Activated CD4-positive, alpha-beta T cell treated with anti-CD3 and anti-CD28 coated beads, Interleukin-2, Interleukin-6, amounts not matched to agents 100 ng/mL and 50 ng/mL, durations not matched to agents 16 hours and 8 hours (primary cell): ENCODE results near the gene KRT7.
"Not testable (repeated sequence)": the region's sequence is repeated elsewhere in the genome, so short reads cannot be mapped to it uniquely, and the experiment has no call there.

Experiments
- DNase-seq: peaks from one replicate; pipeline ENCODE4 v3.0.0-alpha.2; 2020

KRT7 gene

DNA sequence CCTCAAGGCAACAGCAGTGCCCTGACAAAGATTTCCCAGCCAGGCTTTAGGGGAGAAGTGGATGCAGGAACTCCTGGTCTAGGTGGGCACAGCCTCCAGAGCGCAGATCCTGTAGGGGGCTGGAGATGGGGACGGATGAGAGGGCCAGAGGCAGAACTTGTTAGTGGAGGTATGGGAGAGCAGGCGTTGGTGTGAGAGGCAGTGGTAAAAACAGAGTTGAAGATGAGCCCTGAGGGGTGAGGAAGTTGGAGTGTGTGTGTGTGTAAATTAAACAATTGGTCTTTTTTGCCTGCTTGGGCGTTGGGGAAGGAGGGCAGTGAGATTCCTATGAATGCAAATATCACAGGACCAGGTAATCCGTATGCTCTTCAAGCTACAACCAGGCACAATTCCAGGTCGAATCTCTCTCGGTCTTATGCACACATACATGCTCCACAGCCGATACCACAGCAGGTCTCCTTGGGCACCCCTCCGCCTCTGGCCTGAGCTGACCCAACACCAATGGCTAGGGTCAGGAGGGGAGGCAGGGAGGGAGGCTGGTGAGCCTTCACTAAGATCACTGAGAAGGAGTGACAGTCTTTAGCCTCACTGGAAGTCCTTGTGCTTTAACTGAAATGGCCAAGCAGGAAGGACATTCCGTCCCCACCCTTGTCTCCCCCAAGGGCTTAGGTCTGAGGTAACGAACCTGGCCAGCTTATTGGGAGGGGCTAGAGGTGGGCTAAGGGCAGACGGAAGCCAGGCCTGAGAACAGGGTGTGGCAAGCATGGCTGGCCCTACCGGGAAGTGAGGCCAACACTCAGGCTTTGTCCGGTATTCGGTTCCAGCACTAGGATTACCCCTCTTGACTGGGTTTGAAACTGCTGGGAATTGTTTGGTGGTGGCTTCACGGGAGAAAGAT lies 1.5 kb upstream of the KRT7 start:
- DNase-seq, result no peak

DNA sequence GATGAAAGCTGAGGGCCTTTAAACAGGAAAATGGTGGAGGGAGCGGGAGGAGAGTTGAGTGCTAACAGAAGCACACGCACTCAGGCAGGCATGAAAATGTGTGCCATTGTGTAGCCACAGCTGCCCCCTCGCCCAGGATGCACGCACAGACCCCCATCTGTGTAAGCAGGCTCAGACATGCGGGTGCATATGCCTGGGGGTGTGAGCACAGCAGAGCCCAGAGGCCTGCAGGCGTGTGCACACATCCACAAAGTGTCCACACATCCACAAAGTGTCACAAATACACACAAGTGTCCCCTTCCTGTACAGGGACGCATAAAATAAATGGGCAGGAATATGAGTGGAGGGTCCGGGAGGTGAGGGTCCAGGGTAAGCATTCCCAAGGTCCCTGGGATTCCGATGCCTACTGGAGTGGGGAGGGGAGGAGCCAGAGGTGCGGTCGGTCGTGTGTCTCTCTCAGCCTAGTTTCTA lies 805 bp upstream of the KRT7 start:
- no peak for DNase-seq

DNA sequence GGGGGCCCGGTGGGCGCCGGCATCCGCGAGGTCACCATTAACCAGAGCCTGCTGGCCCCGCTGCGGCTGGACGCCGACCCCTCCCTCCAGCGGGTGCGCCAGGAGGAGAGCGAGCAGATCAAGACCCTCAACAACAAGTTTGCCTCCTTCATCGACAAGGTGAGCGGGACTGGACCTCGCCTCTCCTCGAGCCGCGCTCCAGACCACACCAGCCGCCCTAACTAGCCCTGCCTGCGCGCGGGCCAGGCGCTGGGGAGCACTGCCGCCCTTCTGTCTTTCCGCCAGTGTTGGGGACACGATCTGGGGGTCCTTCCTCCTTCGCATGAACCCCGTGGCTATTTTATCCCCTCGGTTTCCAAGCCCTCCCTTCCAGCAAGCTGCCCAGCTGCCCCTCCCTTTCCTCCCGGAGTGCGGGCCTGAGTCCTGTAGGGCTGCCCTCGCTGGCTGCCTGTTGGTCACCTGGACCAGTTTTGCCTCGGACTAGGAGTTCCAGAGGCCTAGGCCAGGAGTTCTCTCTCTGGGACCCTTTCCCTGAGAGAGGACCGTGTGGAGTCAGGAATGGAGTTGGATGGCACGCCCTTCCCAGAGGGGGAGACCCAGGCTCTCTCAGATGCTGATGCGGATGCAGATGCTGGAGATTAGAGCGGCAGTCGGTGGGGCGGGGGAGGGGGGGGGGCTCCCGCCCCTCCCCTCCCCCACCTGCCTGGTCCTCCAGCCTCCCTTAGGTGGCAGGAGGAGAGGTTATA lies 592 bp downstream of the KRT7 start:
- no peak for DNase-seq

DNA sequence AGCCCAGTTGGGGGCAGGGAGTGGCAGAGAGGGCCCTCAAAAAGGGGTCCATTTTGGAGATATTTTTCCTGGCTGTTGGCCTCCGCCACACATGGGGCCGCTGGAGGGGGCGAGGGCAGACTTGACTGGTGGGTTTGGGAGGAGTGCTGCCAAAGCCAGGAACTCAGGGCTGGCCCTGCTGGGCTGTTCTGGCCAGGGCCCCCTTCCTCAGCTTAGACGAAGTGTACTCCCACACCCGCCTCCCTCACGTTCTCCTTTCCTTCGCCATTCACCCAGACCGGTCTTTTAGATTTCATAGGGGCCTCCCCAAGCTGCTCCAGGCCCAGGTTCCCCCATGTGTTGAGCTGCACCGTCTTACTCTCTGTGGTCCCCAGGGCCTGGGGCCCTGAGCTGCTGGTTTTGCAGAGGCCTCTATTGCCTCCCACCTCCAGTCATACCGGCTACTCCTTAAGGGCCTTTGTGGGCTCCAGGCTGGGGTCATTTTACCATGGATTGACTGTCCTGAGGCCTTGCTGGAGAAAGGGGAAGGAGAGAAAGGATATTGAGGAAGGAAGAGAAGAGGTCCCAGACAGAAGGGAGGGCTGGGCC lies 1.3 kb downstream of the KRT7 start:
- DNase-seq, result no peak

DNA sequence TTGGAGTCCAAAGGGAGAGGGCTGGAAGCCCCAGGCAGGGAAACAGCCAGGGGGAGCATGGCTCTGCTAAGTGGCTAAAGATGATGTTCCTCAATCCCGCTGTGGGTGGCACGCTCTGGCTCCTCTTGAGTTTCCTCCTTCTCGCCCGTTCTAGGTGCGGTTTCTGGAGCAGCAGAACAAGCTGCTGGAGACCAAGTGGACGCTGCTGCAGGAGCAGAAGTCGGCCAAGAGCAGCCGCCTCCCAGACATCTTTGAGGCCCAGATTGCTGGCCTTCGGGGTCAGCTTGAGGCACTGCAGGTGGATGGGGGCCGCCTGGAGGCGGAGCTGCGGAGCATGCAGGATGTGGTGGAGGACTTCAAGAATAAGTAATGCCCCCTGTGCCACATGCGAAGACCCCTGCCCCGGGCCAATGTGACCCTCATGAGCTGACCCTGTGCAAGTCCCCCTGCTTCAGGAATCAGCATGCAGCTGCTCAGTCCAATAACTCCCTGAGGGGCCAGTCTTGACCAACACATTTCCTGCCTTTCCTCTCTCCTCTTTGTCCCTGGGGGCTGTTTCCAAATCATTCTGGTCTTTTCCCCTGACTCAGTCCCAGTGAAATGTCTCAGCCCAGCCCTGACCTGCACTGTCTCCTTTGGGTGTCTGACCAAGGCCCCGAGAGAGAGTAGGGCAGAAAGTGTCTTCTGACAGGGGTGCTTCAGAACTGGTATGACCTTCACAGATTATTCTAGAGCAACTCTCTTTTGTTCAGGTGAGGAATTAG lies 2.1 kb downstream of the KRT7 start:
- DNase-seq, result no peak

DNA sequence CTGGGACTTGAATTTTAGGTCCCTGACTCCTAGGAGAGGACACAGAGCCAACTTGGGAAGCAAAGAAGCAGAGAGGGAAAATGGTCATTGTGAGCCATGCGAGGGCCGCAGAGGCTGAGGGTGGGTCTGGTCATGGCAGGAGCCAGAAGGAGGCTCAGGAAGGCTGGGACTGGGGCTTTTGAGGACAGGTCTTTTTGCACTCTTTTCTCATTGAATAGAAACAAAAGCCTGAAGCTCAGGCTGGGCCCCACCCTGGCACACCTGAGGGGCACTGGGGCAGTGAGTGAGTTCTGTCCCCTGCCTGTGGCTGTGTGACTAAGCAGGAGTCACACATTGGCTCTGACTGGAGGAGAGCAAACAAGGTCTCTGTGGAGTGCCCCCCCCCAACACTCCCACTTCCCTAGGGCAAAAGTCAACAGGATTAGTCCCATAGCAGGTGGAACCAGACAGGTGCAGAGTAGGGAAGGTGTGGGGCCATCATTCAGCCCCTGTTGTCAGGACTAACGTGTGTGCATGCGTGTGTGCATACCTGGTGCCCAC lies 2.8 kb downstream of the KRT7 start:
- DNase-seq, result no peak

DNA sequence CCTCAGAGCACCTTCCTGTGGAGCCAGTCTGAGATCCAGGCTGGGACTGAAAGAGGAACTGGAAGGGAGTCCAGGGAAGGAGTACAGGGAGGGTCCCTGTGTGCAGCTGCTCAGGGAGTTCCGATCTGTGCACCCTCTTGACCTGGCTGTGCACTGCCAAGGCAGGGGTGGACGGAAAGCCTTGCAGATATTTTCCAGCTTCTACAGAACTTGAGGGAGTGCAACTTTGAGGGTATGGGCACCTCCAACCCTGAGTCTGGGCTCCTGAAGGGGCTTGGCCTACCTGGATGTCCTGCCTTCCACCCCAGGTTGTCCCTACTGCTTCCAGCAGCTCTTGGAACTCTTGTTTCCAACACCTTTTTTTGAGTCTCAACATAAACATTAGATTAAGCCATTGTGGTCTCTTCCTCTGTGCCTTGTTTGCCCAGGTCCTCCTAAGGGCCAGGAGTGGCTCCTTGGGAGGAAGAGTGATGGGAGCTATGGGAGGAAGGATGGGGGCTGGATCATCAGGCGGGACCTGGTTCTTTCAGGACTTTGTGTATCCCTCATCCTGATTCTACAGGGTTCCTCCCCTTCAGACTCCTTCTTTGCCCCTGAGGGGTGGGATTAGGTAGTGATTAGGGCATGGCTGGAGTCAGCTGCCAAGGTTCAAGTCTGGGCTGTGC lies 3.5 kb downstream of the KRT7 start:
- DNase-seq, result no peak

DNA sequence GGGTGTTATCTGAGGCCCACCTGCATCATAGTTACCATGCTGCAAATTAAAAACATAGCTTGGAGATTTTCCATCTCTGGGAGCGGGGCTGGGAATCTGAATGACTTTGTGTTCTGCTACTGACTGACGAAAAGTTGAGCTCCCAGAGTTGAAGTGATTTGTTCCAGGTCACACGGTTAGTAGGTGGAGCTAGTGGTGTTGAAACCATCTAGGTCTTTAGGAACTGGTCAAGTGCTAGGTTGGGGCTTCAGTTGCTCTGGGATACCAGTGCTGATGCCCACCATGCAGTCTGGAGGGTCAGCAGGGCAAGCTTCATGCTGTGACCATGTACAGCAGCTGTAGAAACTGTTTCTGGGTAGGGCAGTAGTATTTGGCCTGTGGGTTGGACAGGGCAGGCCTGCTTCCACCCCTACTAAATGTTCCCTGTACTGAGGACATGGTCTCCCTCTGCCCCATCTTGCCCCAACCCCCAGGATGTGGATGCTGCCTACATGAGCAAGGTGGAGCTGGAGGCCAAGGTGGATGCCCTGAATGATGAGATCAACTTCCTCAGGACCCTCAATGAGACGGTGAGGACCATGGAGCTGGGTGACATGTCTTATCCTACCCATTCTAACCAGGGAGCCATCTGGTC lies 5.3 kb downstream of the KRT7 start:
- no peak for DNase-seq

DNA sequence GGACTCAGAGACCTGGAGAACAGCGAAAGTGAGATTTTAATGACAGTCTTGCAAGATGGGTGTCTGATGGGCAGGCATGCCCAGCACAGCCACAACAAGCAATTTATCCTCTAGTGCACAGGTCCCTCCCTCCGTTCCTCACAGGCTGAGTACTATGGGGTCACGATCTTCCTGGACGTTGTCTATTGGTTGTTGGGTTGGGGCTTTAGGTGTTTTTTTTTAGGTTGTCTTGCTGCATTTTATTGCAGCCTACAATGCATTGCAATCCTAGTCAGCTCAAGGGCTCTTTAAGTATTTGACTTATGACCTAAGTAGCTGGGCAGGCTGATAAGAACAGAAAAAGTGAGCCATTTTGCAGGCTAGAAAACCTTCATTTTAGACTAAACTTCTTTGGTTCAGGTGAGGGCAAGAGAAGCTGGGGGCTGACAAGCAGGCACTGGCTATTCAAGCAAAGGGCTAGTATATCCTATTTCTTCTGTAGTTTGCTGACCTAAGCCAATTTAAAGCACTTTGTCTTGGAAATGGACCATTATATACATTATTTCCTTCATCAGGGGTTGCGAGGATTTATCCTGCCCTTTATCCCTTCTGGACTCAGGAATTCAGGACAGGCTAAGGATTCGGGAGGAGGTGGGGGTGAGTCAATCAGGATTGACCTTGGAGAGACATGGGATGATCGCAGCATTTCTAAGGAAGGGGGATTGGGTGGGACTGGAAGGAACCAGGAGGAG lies 6.0 kb downstream of the KRT7 start:
- no peak for DNase-seq

DNA sequence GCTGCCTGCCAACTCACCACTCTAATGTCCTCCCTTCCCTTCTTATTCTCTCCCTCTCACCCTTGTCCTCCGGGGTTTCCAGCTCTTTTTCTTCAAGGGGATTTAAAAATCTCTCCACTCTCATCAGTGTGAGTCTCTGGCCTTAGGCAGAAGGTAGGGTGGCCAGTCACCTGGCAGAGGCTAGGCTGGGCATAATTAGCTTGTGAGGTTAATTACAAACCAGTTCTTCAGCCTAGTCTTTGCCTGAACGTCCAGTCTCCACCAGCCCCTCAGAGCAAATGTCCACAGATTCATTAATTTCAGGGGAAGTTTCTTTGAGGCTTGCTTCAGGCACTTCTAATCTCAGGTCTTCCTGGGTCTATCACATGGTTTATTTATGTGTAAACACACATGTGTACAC lies 6.7 kb downstream of the KRT7 start:
- DNase-seq, result no peak

DNA sequence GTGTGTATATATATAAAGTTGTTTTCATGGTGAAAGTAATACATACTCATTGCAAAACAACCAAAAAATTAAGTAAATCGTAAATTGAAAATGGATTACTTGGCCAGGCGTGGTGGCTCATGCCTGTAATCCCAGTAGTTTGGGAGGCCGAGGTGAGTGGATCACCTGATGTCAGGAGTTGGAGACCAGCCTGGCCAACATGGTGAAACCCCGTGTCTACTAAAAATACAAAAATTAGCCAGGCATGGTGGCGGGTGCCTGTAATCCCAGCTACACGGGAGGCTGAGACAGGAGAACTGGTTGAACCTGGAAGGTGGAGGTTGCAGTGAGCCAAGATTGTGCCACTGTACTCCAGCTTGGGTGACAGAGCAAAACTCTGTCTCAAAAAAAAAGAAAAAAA lies 7.2 kb downstream of the KRT7 start:
- not testable (repeated sequence) for DNase-seq

DNA sequence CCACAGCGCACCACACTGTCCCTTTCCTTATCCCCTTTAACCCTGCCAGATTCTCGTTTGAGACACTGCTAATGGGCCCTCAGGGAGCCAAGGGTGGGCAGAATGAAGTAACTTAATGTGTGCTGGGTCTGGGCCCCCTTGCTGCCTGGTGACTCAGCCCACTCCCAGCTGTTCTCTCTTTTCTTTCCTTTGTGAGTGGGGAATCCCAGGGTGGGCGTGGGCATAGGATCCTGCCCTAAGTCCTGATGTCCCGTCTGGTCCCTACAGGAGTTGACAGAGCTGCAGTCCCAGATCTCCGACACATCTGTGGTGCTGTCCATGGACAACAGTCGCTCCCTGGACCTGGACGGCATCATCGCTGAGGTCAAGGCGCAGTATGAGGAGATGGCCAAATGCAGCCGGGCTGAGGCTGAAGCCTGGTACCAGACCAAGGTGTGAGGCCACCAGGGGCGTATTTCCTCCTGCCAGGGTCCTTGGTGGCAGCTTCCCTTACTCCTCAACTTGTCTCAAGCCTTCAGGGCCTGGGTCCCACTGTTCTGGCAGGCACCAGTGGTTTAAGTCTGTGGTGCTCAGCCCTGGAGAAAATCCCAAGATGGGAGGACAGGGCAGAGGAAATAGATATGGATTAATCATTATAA lies 8.3 kb downstream of the KRT7 start:
- DNase-seq, result no peak

DNA sequence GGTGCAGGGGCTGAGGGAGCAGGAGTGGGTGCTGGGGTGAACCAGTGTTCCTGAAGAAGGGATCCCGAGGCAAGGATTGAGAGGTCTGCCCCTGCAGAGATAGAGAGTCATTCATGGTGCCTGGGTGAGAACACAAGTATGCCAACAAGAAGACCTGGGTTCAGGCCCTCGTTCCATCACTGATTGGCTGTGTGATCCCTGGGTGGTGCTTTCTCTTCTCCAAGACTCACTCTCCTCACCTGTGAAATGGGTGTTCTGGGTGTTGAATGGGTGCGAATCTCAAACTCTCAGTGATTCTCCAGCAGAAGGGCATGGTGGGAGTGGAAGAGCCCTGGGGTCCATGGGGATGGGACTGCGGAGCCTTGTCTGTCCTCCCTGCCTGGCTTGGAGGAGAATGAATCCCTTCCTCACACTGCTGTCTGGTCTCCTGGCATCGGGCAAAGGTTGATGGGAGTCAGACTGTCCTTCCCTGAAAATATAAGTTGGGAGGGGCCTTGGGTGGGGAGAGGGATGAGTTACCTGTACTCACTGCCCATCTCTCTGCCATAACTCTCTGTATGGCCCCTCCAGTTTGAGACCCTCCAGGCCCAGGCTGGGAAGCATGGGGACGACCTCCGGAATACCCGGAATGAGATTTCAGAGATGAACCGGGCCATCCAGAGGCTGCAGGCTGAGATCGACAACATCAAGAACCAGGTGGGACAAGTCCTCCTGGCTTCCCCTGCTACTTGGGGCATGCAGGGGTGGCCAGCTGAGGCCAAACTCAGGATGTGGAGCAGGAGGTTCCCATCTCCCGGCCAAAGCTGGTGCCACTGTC lies 9.6 kb downstream of the KRT7 start:
- no peak for DNase-seq

DNA sequence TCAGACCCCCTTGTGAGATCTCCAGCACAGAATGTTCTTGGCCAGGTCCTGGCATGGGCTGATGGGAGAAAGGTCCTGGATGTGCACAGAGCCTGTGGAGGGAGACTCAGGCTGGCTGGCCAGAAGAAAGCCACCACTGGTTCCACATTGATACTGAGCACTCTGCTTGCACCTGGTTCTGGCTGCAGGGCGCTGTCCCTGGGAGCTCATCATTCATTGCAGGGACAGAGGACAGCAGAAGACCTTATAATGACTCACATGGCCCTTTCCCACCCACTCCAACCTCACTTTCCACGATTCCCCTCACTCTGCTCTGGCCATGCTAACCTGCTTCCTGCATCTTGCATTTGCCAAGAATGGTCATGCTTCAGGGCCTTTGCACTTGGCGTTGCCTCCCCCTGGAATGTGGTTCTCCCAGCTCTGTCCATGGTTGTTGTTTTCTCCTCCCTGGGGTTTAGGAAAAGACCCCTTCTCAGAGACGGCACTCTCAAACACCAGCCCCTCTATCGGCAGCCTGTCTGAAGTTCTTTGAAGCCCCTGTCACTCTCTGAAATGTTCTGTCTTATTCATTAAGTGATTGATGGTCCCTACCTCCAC lies 10.3 kb downstream of the KRT7 start:
- DNase-seq, result no peak

DNA sequence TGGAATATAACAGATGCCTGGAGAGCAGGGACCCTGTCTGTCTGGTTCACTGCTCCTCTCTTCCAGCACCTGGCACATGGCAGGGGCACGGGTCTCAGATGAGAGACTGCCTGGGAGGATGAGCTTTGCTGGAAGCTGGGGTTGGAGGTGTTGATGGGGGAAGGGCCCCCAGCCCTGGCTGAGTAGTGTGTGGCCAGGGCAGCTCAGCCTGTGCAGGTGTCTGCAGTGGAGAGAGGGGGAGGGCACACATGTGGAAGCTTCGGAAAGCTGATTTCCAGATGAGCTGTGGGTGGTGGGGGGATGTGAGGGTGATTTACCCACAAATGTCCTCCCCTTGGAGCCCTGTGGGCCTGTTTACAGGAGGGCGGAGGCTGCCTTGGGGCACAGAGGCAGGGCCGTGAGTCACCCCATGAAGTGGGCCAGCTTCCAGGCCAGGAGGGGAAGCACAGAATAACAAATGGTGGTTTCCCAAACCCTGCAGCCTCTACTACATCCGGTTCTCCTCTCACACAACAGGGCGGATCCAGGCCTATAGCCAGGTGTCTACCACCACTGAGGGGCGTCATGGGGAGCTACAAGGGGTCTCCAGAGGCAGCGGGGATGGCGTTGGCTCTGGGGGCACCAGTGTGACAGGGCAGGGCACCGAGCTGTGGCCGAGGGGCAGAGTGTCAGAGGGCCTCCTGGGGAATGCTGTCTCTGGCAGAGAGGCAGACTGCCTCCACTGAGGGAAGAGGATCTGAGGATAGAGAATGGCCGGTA lies 11.0 kb downstream of the KRT7 start:
- peak; percentile 81 for DNase-seq

DNA sequence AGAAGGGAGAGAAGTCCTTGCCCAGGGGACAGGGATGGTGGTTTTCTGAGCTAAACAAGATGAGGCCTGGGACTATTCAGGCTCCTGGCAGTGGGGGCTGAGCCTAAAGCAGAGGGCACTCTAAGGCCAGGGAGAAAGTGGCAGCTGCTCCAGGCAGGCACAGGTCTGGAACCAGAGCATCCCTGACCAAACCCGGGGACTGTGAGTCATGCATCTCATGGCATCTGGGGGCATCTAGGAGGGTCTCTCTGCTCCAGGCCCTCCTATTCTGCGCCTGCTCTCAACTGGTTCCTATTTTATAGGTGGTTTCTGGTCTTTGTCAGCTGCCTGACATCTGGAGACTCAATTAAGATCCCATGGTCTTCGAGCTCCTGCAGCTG lies 11.6 kb downstream of the KRT7 start:
- DNase-seq, result no peak

DNA sequence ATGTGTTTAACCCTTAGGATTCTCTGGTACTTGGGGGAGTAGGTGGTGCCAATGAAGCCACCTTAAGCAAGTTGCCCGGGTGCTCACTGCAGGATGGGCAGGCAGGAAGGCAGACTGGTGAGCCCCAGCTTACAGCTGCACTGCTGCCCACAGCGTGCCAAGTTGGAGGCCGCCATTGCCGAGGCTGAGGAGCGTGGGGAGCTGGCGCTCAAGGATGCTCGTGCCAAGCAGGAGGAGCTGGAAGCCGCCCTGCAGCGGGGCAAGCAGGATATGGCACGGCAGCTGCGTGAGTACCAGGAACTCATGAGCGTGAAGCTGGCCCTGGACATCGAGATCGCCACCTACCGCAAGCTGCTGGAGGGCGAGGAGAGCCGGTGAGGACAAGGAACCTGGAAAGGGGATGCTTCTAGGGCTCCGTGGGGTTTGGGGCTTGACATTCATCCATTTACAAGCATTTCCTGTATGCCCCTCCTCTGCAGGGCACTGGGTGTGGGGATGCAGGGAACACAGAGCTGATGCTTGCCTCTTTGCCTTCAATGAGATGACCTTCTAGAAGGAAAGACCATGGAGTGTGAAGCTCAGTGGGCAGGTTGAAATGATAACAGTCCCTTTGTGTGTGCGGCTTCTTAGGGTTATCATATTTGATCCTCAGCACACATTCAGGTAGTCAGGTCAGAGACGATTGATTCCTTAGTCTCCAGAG lies 12.4 kb downstream of the KRT7 start:
- no peak for DNase-seq
